Lower lobe of right lung (tissue), 2 donors: ENCODE results near the gene IQCB1. TPM values are rescaled to one million over a fixed set of nuclear protein-coding genes. Genes with fewer than 3 reads are reported as not detected.
A peak's percentile ranks its signal among the peaks of the same experiment; 100 is the strongest.
"Not testable (repeated sequence)": the region's sequence is repeated elsewhere in the genome, so short reads cannot be mapped to it uniquely, and the experiment has no call there.

ENCODE experiments used
- ATAC-seq, 2 donors: fragments of 200-7000 bp; cut with Tn5 transposase; one replicate each; pipeline ENCODE4 v1.9.1; 2020 to 2022; ENCODE audit warnings: mild to moderate bottlenecking in 2 of 2, moderate library complexity in 2 of 2
- DNase-seq: peaks from one replicate; pipeline ENCODE4 v3.0.0-alpha.2; 2020
- H3K27ac ChIP-seq: fragments of 200-600 bp; one replicate; pipeline ENCODE4 v1.8.0; 2022
- H3K27me3 ChIP-seq: fragments of 200-600 bp; one replicate; pipeline ENCODE4 v1.8.0; 2022; ENCODE audit warnings: low read depth
- H3K36me3 ChIP-seq: fragments of 200-600 bp; one replicate; pipeline ENCODE4 v1.8.0; 2022; ENCODE audit warnings: mild to moderate bottlenecking
- H3K4me1 ChIP-seq: fragments of 200-600 bp; one replicate; pipeline ENCODE4 v1.8.0; 2022
- H3K4me3 ChIP-seq: fragments of 200-600 bp; one replicate; pipeline ENCODE4 v1.8.0; 2022; ENCODE audit warnings: mild to moderate bottlenecking
- H3K9me3 ChIP-seq: fragments of 200-600 bp; one replicate; pipeline ENCODE4 v1.8.0; 2022
- CTCF ChIP-seq: fragments of 200-600 bp; IDR thresholded peaks from one replicate; pipeline ENCODE4 v1.8.0; 2022; ENCODE audit warnings: antibody characterized with exemption, mild to moderate bottlenecking
- intact Hi-C: fragments of 100-400 bp; cut with DNase I; formaldehyde crosslinking; loops from one replicate; pipeline ENCODE4 v1.11.0; 2022
- total RNA-seq: library from RNA; stranded (reverse); fragmentation: NEBNext Ultra II Directional; extraction: Animal tissue kit (Norgen Biotek cat#: 25700); gene quantifications from one replicate; pipeline ENCODE4 v1.2.1, GENCODE V29; 2021
- donor health status: DM: no; HTN: yes; CAD: no; lungs with severe emphysema.

Gene IQCB1
- total RNA-seq, 1 donor from 2014 or later: 19.6 TPM

GRCh38 chr3:121870717-121871116 is 35.9 kb upstream of the IQCB1 start:
- Histone ChIP-seq H3K9me3 (no peaks in the 10 kb centered on the region), H3K4me3 (no peak overlapping the region), H3K36me3 (no peaks in the 10 kb centered on the region), H3K27ac (no peak overlapping the region), H3K27me3 (no peaks in the 10 kb centered on the region), H3K4me1 (no peaks in the 10 kb centered on the region)
- ATAC-seq: no peak
- no peak for TF ChIP-seq CTCF
- intact Hi-C loops: no loop called here
- no peak for DNase-seq

- Histone ChIP-seq H3K27me3 (no peaks in the 10 kb centered on the region), H3K4me1 (no peaks in the 10 kb centered on the region), H3K9me3 (no peaks in the 10 kb centered on the region), H3K4me3 (no peak overlapping the region), H3K36me3 (no peaks in the 10 kb centered on the region), H3K27ac (no peak overlapping the region)
- DNase-seq (no peak), ATAC-seq (no peak)
- TF ChIP-seq CTCF: no peak
- intact Hi-C loops: no loop called here
Measured at GRCh38 chr3:121869736-121870135, 34.9 kb upstream of the IQCB1 start.

GRCh38 chr3:121863801-121864200 is 28.9 kb upstream of the IQCB1 start:
- no peaks in the 10 kb centered on the region for H3K9me3 ChIP-seq
- intact Hi-C loops: no loop called here
- no peak overlapping the region for H3K4me3 ChIP-seq
- TF ChIP-seq CTCF: no peak
- no peaks in the 10 kb centered on the region for H3K4me1 ChIP-seq
- DNase-seq (no peak), ATAC-seq (no peak)
- no peaks in the 10 kb centered on the region for H3K36me3 ChIP-seq
- H3K27me3 ChIP-seq: no peaks in the 10 kb centered on the region
- H3K27ac ChIP-seq: no peak overlapping the region

GRCh38 chr3:121863247-121863646 is 28.4 kb upstream of the IQCB1 start:
- DNase-seq, H3K27ac ChIP-seq, H3K4me3 ChIP-seq, H3K4me1 ChIP-seq, intact Hi-C loops, H3K36me3 ChIP-seq, H3K9me3 ChIP-seq, H3K27me3 ChIP-seq, ATAC-seq: not testable (repeated sequence)

- H3K9me3 ChIP-seq, H3K27ac ChIP-seq, H3K27me3 ChIP-seq, intact Hi-C loops, DNase-seq, H3K36me3 ChIP-seq, ATAC-seq, H3K4me1 ChIP-seq, H3K4me3 ChIP-seq: not testable (repeated sequence)
Measured at GRCh38 chr3:121857778-121858177, 22.9 kb upstream of the IQCB1 start.

- ATAC-seq (no peak), DNase-seq (no peak)
- intact Hi-C loops: no loop called here
- TF ChIP-seq CTCF: peak; percentile 15
- Histone ChIP-seq H3K27ac (no peak overlapping the region), H3K9me3 (no peaks in the 10 kb centered on the region), H3K27me3 (no peaks in the 10 kb centered on the region), H3K36me3 (no peaks in the 10 kb centered on the region), H3K4me1 (no peaks in the 10 kb centered on the region), H3K4me3 (no peak overlapping the region)
Measured at GRCh38 chr3:121855555-121855954, 20.7 kb upstream of the IQCB1 start.

GRCh38 chr3:121852256-121852655 is 17.4 kb upstream of the IQCB1 start:
- Histone ChIP-seq H3K27ac (no peak overlapping the region), H3K9me3 (no peaks in the 10 kb centered on the region), H3K4me1 (no peaks in the 10 kb centered on the region), H3K36me3 (no peaks in the 10 kb centered on the region), H3K27me3 (no peaks in the 10 kb centered on the region), H3K4me3 (no peak overlapping the region)
- intact Hi-C loops: no loop called here
- DNase-seq (no peak), ATAC-seq (no peak)
- TF ChIP-seq CTCF: no peak
